ENCODE results near the gene PRDM12. TPM values are rescaled to one million over a fixed set of nuclear protein-coding genes. Genes with fewer than 3 reads are reported as not detected.

PRDM12 gene
- total RNA-seq, 1 donor from 2014 or later: not detected

- H3K36me3 ChIP-seq: no peaks in the 10 kb centered on the region
- intact Hi-C loops (cut with DNase I): no loop called here
- no peak overlapping the region for H3K27ac ChIP-seq
- peaks cover 12% of the 10 kb centered on the region for H3K4me1 ChIP-seq
- TF ChIP-seq POLR2AphosphoS5 (IDR thresholded peaks at IDR 0.05; ENCODE audit: insufficient read depth in 1 of 2, low read depth in 1 of 2): no peak
- no peak for TF ChIP-seq CTCF (IDR thresholded peaks at IDR 0.05)
- TF ChIP-seq POLR2A (IDR thresholded peaks at IDR 0.05): no peak
- H3K27me3 ChIP-seq: no peaks in the 10 kb centered on the region
- no peak for DNase-seq (ENCODE audit: extremely low spot score in 2 of 2)
- H3K4me3 ChIP-seq: no peak overlapping the region
- no peaks in the 10 kb centered on the region for H3K9me3 ChIP-seq
These were observed 6.2 kb downstream of the PRDM12 start for GRCh38 chr9:130670644-130671043.

- no peak overlapping the region for H3K4me3 ChIP-seq
- TF ChIP-seq POLR2AphosphoS5 (IDR thresholded peaks at IDR 0.05; ENCODE audit: insufficient read depth in 1 of 2, low read depth in 1 of 2) (no peak), POLR2A (IDR thresholded peaks at IDR 0.05) (no peak), CTCF (IDR thresholded peaks at IDR 0.05) (no peak)
- intact Hi-C loops (cut with DNase I): loop anchor here (2.0 kb wide), 1 partner anchor 44 kb away; no protein-coding TSS in a partner anchor
- H3K4me1 ChIP-seq: no peaks in the 10 kb centered on the region
- no peak for DNase-seq (ENCODE audit: extremely low spot score in 2 of 2)
- H3K27ac ChIP-seq: no peak overlapping the region
- H3K36me3 ChIP-seq: no peaks in the 10 kb centered on the region
- no peaks in the 10 kb centered on the region for H3K27me3 ChIP-seq
- no peaks in the 10 kb centered on the region for H3K9me3 ChIP-seq
These were observed 8.1 kb downstream of the PRDM12 start for GRCh38 chr9:130672466-130672865.

GRCh38 chr9:130672933-130673615 is 8.7 kb downstream of the PRDM12 start:
- no peak for TF ChIP-seq POLR2A (IDR thresholded peaks at IDR 0.05)
- TF ChIP-seq POLR2AphosphoS5 (IDR thresholded peaks at IDR 0.05; ENCODE audit: insufficient read depth in 1 of 2, low read depth in 1 of 2): no peak
- no peak for TF ChIP-seq CTCF (IDR thresholded peaks at IDR 0.05)
- Histone ChIP-seq H3K27me3 (no peaks in the 10 kb centered on the region), H3K27ac (no peak overlapping the region), H3K4me1 (no peaks in the 10 kb centered on the region), H3K9me3 (no peaks in the 10 kb centered on the region), H3K36me3 (no peaks in the 10 kb centered on the region), H3K4me3 (no peak overlapping the region)
- intact Hi-C loops (cut with DNase I): loop anchor here (2.0 kb wide), 1 partner anchor 44 kb away; no protein-coding TSS in a partner anchor
- no peak for DNase-seq (ENCODE audit: extremely low spot score in 2 of 2)

- Histone ChIP-seq H3K4me1 (no peaks in the 10 kb centered on the region), H3K4me3 (no peak overlapping the region), H3K36me3 (no peaks in the 10 kb centered on the region), H3K27me3 (no peaks in the 10 kb centered on the region), H3K27ac (no peak overlapping the region), H3K9me3 (no peaks in the 10 kb centered on the region)
- intact Hi-C loops (cut with DNase I): no loop called here
- no peak for TF ChIP-seq POLR2A (IDR thresholded peaks at IDR 0.05)
- TF ChIP-seq POLR2AphosphoS5 (IDR thresholded peaks at IDR 0.05; ENCODE audit: insufficient read depth in 1 of 2, low read depth in 1 of 2): no peak
- TF ChIP-seq CTCF (IDR thresholded peaks at IDR 0.05): no peak
- no peak for DNase-seq (ENCODE audit: extremely low spot score in 2 of 2)
These were observed 11.0 kb downstream of the PRDM12 start for GRCh38 chr9:130675396-130675795.

GRCh38 chr9:130677252-130677651 is 12.9 kb downstream of the PRDM12 start:
- Histone ChIP-seq H3K36me3 (no peaks in the 10 kb centered on the region), H3K9me3 (no peaks in the 10 kb centered on the region), H3K27ac (no peak overlapping the region), H3K4me3 (no peak overlapping the region), H3K27me3 (no peaks in the 10 kb centered on the region), H3K4me1 (peaks cover 15% of the 10 kb centered on the region)
- intact Hi-C loops (cut with DNase I): no loop called here
- TF ChIP-seq POLR2A (IDR thresholded peaks at IDR 0.05) (no peak), POLR2AphosphoS5 (IDR thresholded peaks at IDR 0.05; ENCODE audit: insufficient read depth in 1 of 2, low read depth in 1 of 2) (no peak)
- no peak for DNase-seq (ENCODE audit: extremely low spot score in 2 of 2)

Measured in vagina (tissue), 2 donors.